ENCODE measurements around the gene HMCES. TPM values are rescaled to one million over a fixed set of nuclear protein-coding genes. Genes with fewer than 3 reads are reported as not detected.
A peak's percentile ranks its signal among the peaks of the same experiment; 100 is the strongest.

The HMCES gene
- total RNA-seq, 4 donors from 2014 or later = 24.5 to 39.3 (median 30.6) TPM

GRCh38 chr3:129313415-129313664 is 34.7 kb downstream of the HMCES start:
- Histone ChIP-seq H3K4me3 (no peak overlapping the region), H3K27ac (replicated peaks in 1 of 4) (peak overlapping the region in 3 of 4 donors; percentile 92 to 94 (median 92)), H3K4me1 (peaks cover 17 to 34% (median 28%) of the 10 kb centered on the region in 4 donors), H3K36me3 (no peaks in the 10 kb centered on the region), H3K9me3 (no peaks in the 10 kb centered on the region), H3K27me3 (no peaks in the 10 kb centered on the region)
- TF ChIP-seq POLR2AphosphoS5 (IDR thresholded peaks at IDR 0.05) (no peak), POLR2A (IDR thresholded peaks at IDR 0.05; ENCODE audit: low read depth) (no peak), CTCF (IDR thresholded peaks at IDR 0.05) (no peak), EP300 (IDR thresholded peaks at IDR 0.05) (no peak)
- no peak for DNase-seq (ENCODE audit: extremely low spot score)
- intact Hi-C loops (cut with DNase I) = no loop called here

GRCh38 chr3:129313665-129314385 is 35.2 kb downstream of the HMCES start:
- no peak for DNase-seq (ENCODE audit: extremely low spot score)
- no peaks in the 10 kb centered on the region for H3K27me3 ChIP-seq
- H3K4me1 ChIP-seq = peaks cover 17 to 34% (median 28%) of the 10 kb centered on the region in 4 donors
- peak in 1 of 2 donors; percentile 23 for TF ChIP-seq POLR2AphosphoS5 (IDR thresholded peaks at IDR 0.05)
- no peak for TF ChIP-seq EP300 (IDR thresholded peaks at IDR 0.05)
- peak overlapping the region; percentile 88 to 94 (median 92) for H3K27ac ChIP-seq (replicated peaks in 1 of 4)
- 55% methylated on average over 6 of the region's 7 CpGs for WGBS
- peak overlapping the region; percentile 73 to 88 (median 76) for H3K4me3 ChIP-seq
- H3K36me3 ChIP-seq = peaks cover 0 to 3% (median under 1%) of the 10 kb centered on the region in 4 donors
- intact Hi-C loops (cut with DNase I) = loop anchor here (2.0 kb wide), 1 partner anchor 35 kb away; the partner anchor contains the start of gene HMCES
- H3K9me3 ChIP-seq = no peaks in the 10 kb centered on the region

- intact Hi-C loops (cut with DNase I) = loop anchor here (2.0 kb wide), 1 partner anchor 36 kb away; the partner anchor contains the start of gene HMCES
- Histone ChIP-seq H3K27me3 (no peaks in the 10 kb centered on the region), H3K9me3 (no peaks in the 10 kb centered on the region), H3K27ac (replicated peaks in 1 of 4) (peak overlapping the region; percentile 88 to 94 (median 92)), H3K4me3 (peak overlapping the region; percentile 73 to 88 (median 76)), H3K4me1 (peaks cover 17 to 34% (median 28%) of the 10 kb centered on the region in 4 donors), H3K36me3 (peaks cover 0 to 6% (median 3%) of the 10 kb centered on the region in 4 donors)
- no peak for TF ChIP-seq POLR2A (IDR thresholded peaks at IDR 0.05; ENCODE audit: low read depth)
- TF ChIP-seq POLR2AphosphoS5 (IDR thresholded peaks at IDR 0.05) = peak; percentile 75 to 80
- TF ChIP-seq CTCF (IDR thresholded peaks at IDR 0.05) = peak in 1 of 3 experiments; percentile 17
- whole genome bisulfite sequencing = under 1% methylated on average over 50 of the region's 53 CpGs
- DNase-seq (ENCODE audit: extremely low spot score) = no peak
These were observed 35.9 kb downstream of the HMCES start for GRCh38 chr3:129314386-129315222.

- intact Hi-C loops (cut with DNase I) = loop anchor here (2.0 kb wide), 1 partner anchor 37 kb away; the partner anchor contains the start of gene HMCES
- TF ChIP-seq CTCF (IDR thresholded peaks at IDR 0.05) (no peak), POLR2AphosphoS5 (IDR thresholded peaks at IDR 0.05) (peak in 1 of 2 donors; percentile 4)
- DNase-seq (ENCODE audit: extremely low spot score) = no peak
- peaks cover 17 to 34% (median 28%) of the 10 kb centered on the region in 4 donors for H3K4me1 ChIP-seq
- H3K27ac ChIP-seq (replicated peaks in 1 of 4) = peak overlapping the region; percentile 88 to 94 (median 92)
- no peaks in the 10 kb centered on the region for H3K27me3 ChIP-seq
- no CpG with 5 or more reads among the region's 80 CpGs for WGBS
- peak overlapping the region; percentile 73 to 88 (median 76) for H3K4me3 ChIP-seq
- peaks cover 0 to 14% (median 7%) of the 10 kb centered on the region in 4 donors for H3K36me3 ChIP-seq
- H3K9me3 ChIP-seq = no peaks in the 10 kb centered on the region
These were observed 36.7 kb downstream of the HMCES start for GRCh38 chr3:129315223-129315997.
